Activated CD4-positive, alpha-beta memory T cell treated with anti-CD3 and anti-CD28 coated beads for 36 hours (primary cell): Measurements from ENCODE around the gene CELF2. TPM values are rescaled to one million over a fixed set of nuclear protein-coding genes. Genes with fewer than 3 reads are reported as not detected.
A peak's percentile ranks its signal among the peaks of the same experiment; 100 is the strongest.

ENCODE experiments used
- CTCF ChIA-PET: fragments of 350-600 bp; sonication (Branson Sonifier 250); formaldehyde crosslinking; loops from one replicate; lab custom pipeline; 2021; ENCODE audit warnings: antibody characterized with exemption, inconsistent platforms; lab: Charles Lee
- POLR2A ChIA-PET: fragments of 350-600 bp; sonication (Branson Sonifier 250); formaldehyde crosslinking; loops from one replicate; lab custom pipeline; 2021; ENCODE audit warnings: antibody characterized with exemption; lab: Charles Lee
- DNase-seq: peaks from one replicate; pipeline ENCODE4 v3.0.0-alpha.2; 2020
- H3K27ac Mint-ChIP-seq: one replicate; pipeline ENCODE4 v1.8.0; 2021; ENCODE audit warnings: mixed read lengths
- H3K27me3 Mint-ChIP-seq: one replicate; pipeline ENCODE4 v1.8.0; 2021; ENCODE audit warnings: mixed read lengths
- H3K36me3 Mint-ChIP-seq: one replicate; pipeline ENCODE4 v1.8.0; 2021; ENCODE audit warnings: mixed read lengths
- H3K4me1 Mint-ChIP-seq: one replicate; pipeline ENCODE4 v1.8.0; 2021; ENCODE audit warnings: low read depth, mixed read lengths
- H3K4me3 Mint-ChIP-seq: one replicate; pipeline ENCODE4 v1.8.0; 2021; ENCODE audit warnings: mild to moderate bottlenecking, mixed read lengths
- H3K9me3 Mint-ChIP-seq: one replicate; pipeline ENCODE4 v1.8.0; 2021; ENCODE audit warnings: mixed read lengths
- intact Hi-C: fragments of 100-400 bp; cut with micrococcal nuclease; formaldehyde crosslinking; loops from one replicate; pipeline ENCODE4 v1.15.1; 2023
- total RNA-seq, 2 experiments: library from RNA; stranded (reverse); gene quantifications; one replicate each; pipeline ENCODE4 v1.2.3, GENCODE V29; 2021

CELF2 gene
- total RNA-seq, 2 experiments from 2014 or later: 109 to 113 TPM

GRCh38 chr10:11162828-11163599 lies 145.3 kb downstream of the CELF2 start:
- Mint-ChIP-seq H3K27me3 (no peaks in the 10 kb centered on the region), H3K27ac (peak overlapping the region; percentile 100), H3K4me3 (no peak overlapping the region), H3K4me1 (peaks cover 40% of the 10 kb centered on the region), H3K9me3 (no peaks in the 10 kb centered on the region), H3K36me3 (peaks cover 12% of the 10 kb centered on the region)
- intact Hi-C loops: loop anchor here (1.0 kb wide), 2 partner anchors 9 to 50 kb away; no protein-coding TSS in a partner anchor
- POLR2A ChIA-PET: interaction anchor here (1.0 to 9.0 kb wide), 8 partner anchors 10 to 145 kb away, joined by 3 to 253 read pairs (median 34); partner anchors contain the start of gene CELF2
- peak; percentile 85 for DNase-seq
- CTCF ChIA-PET: interaction anchor here (1.5 to 5.6 kb wide), 7 partner anchors 12 to 108 kb away, joined by 3 to 96 read pairs (median 33); no protein-coding TSS in a partner anchor

GRCh38 chr10:11163780-11164550 lies 146.3 kb downstream of the CELF2 start:
- H3K36me3 Mint-ChIP-seq: peaks cover 12% of the 10 kb centered on the region
- peak; percentile 47 for DNase-seq
- ChIA-PET POLR2A (interaction anchor here (1.0 to 9.0 kb wide), 13 partner anchors 11 to 146 kb away, joined by 3 to 253 read pairs (median 11); partner anchors contain the start of gene CELF2), CTCF (interaction anchor here (0.8 to 5.6 kb wide), 10 partner anchors 11 to 107 kb away, joined by 3 to 96 read pairs (median 21); no protein-coding TSS in a partner anchor)
- intact Hi-C loops: loop anchor here (1.0 to 2.0 kb wide), 3 partner anchors 10 to 51 kb away; no protein-coding TSS in a partner anchor
- no peaks in the 10 kb centered on the region for H3K27me3 Mint-ChIP-seq
- H3K4me1 Mint-ChIP-seq: peaks cover 34% of the 10 kb centered on the region
- no peak overlapping the region for H3K4me3 Mint-ChIP-seq
- peak overlapping the region; percentile 100 for H3K27ac Mint-ChIP-seq
- no peaks in the 10 kb centered on the region for H3K9me3 Mint-ChIP-seq

- peak overlapping the region; percentile 100 for H3K27ac Mint-ChIP-seq
- no peak for DNase-seq
- ChIA-PET POLR2A (interaction anchor here (0.6 to 9.0 kb wide), 13 partner anchors 11 to 149 kb away, joined by 3 to 253 read pairs (median 11); partner anchors contain the start of gene CELF2), CTCF (interaction anchor here (1.0 to 5.6 kb wide), 9 partner anchors 10 to 106 kb away, joined by 3 to 96 read pairs (median 22); no protein-coding TSS in a partner anchor)
- no peak overlapping the region for H3K4me3 Mint-ChIP-seq
- peaks cover 12% of the 10 kb centered on the region for H3K36me3 Mint-ChIP-seq
- H3K9me3 Mint-ChIP-seq: no peaks in the 10 kb centered on the region
- H3K27me3 Mint-ChIP-seq: no peaks in the 10 kb centered on the region
- intact Hi-C loops: loop anchor here (2.0 kb wide), 1 partner anchor 14 kb away; no protein-coding TSS in a partner anchor
- H3K4me1 Mint-ChIP-seq: peaks cover 34% of the 10 kb centered on the region
These were observed 146.8 kb downstream of the CELF2 start for GRCh38 chr10:11164551-11164802.

GRCh38 chr10:11164803-11165590 lies 147.3 kb downstream of the CELF2 start:
- peaks cover 12% of the 10 kb centered on the region for H3K36me3 Mint-ChIP-seq
- intact Hi-C loops: loop anchor here (2.0 to 5.0 kb wide), 2 partner anchors 14 to 188 kb away; no protein-coding TSS in a partner anchor
- no peaks in the 10 kb centered on the region for H3K9me3 Mint-ChIP-seq
- peak overlapping the region; percentile 100 for H3K27ac Mint-ChIP-seq
- H3K4me3 Mint-ChIP-seq: no peak overlapping the region
- ChIA-PET POLR2A (interaction anchor here (0.6 to 9.0 kb wide), 14 partner anchors 12 to 150 kb away, joined by 3 to 253 read pairs (median 8); partner anchors contain the start of gene CELF2), CTCF (interaction anchor here (1.0 to 5.6 kb wide), 10 partner anchors 10 to 155 kb away, joined by 4 to 96 read pairs (median 21); no protein-coding TSS in a partner anchor)
- H3K4me1 Mint-ChIP-seq: peaks cover 28% of the 10 kb centered on the region
- DNase-seq: peak; percentile 91
- no peaks in the 10 kb centered on the region for H3K27me3 Mint-ChIP-seq

GRCh38 chr10:11165591-11166543 lies 148.2 kb downstream of the CELF2 start:
- ChIA-PET POLR2A (interaction anchor here (1.0 to 9.0 kb wide), 10 partner anchors 12 to 80 kb away, joined by 3 to 253 read pairs (median 22); no protein-coding TSS in a partner anchor), CTCF (interaction anchor here (0.8 to 5.6 kb wide), 12 partner anchors 9 to 155 kb away, joined by 3 to 96 read pairs (median 14); no protein-coding TSS in a partner anchor)
- Mint-ChIP-seq H3K4me3 (no peak overlapping the region), H3K36me3 (peaks cover 12% of the 10 kb centered on the region), H3K27me3 (no peaks in the 10 kb centered on the region), H3K9me3 (no peaks in the 10 kb centered on the region), H3K4me1 (peaks cover 23% of the 10 kb centered on the region), H3K27ac (peak overlapping the region; percentile 100)
- DNase-seq: peak; percentile 83
- intact Hi-C loops: loop anchor here (1.0 to 5.0 kb wide), 4 partner anchors 13 to 189 kb away; no protein-coding TSS in a partner anchor

- peaks cover 12% of the 10 kb centered on the region for H3K36me3 Mint-ChIP-seq
- ChIA-PET CTCF (interaction anchor here (0.8 to 5.6 kb wide), 10 partner anchors 8 to 154 kb away, joined by 3 to 96 read pairs (median 8); no protein-coding TSS in a partner anchor), POLR2A (interaction anchor here (1.7 to 9.0 kb wide), 8 partner anchors 11 to 76 kb away, joined by 3 to 253 read pairs (median 38); no protein-coding TSS in a partner anchor)
- intact Hi-C loops: loop anchor here (1.0 to 5.0 kb wide), 3 partner anchors 16 to 189 kb away; no protein-coding TSS in a partner anchor
- H3K27me3 Mint-ChIP-seq: no peaks in the 10 kb centered on the region
- DNase-seq: no peak
- peaks cover 18% of the 10 kb centered on the region for H3K4me1 Mint-ChIP-seq
- H3K4me3 Mint-ChIP-seq: no peak overlapping the region
- no peak overlapping the region for H3K27ac Mint-ChIP-seq
- H3K9me3 Mint-ChIP-seq: no peaks in the 10 kb centered on the region
These were observed 148.9 kb downstream of the CELF2 start for GRCh38 chr10:11166550-11166949.

- no peak for DNase-seq
- Mint-ChIP-seq H3K4me1 (peaks cover 11% of the 10 kb centered on the region), H3K36me3 (peaks cover 14% of the 10 kb centered on the region), H3K27me3 (no peaks in the 10 kb centered on the region), H3K27ac (no peak overlapping the region), H3K4me3 (no peak overlapping the region), H3K9me3 (no peaks in the 10 kb centered on the region)
- intact Hi-C loops: loop anchor here (5.0 kb wide), 1 partner anchor 190 kb away; no protein-coding TSS in a partner anchor
- POLR2A ChIA-PET: interaction anchor here (0.8 to 9.0 kb wide), 8 partner anchors 10 to 103 kb away, joined by 3 to 253 read pairs (median 26); no protein-coding TSS in a partner anchor
- CTCF ChIA-PET: interaction anchor here (0.8 to 5.6 kb wide), 7 partner anchors 7 to 104 kb away, joined by 3 to 41 read pairs (median 4); no protein-coding TSS in a partner anchor
These were observed 149.7 kb downstream of the CELF2 start for GRCh38 chr10:11167233-11167966.

GRCh38 chr10:11168423-11169090 lies 150.9 kb downstream of the CELF2 start:
- H3K4me1 Mint-ChIP-seq: peaks cover 13% of the 10 kb centered on the region
- H3K36me3 Mint-ChIP-seq: peaks cover 25% of the 10 kb centered on the region
- no peak overlapping the region for H3K27ac Mint-ChIP-seq
- POLR2A ChIA-PET: interaction anchor here (0.8 to 9.0 kb wide), 8 partner anchors 9 to 68 kb away, joined by 3 to 253 read pairs (median 13); no protein-coding TSS in a partner anchor
- no peak overlapping the region for H3K4me3 Mint-ChIP-seq
- CTCF ChIA-PET: interaction anchor here (1.0 to 2.9 kb wide), 6 partner anchors 9 to 101 kb away, joined by 3 to 10 read pairs (median 4); no protein-coding TSS in a partner anchor
- intact Hi-C loops: loop anchor here (5.0 kb wide), 1 partner anchor 191 kb away; no protein-coding TSS in a partner anchor
- H3K27me3 Mint-ChIP-seq: no peaks in the 10 kb centered on the region
- no peak for DNase-seq
- H3K9me3 Mint-ChIP-seq: no peaks in the 10 kb centered on the region
